ENCODE results near the gene RPA3. TPM values are rescaled to one million over a fixed set of nuclear protein-coding genes. Genes with fewer than 3 reads are reported as not detected.

RPA3 gene
- total and polyA plus RNA-seq, 2 of the 13 experiments (the other 11 are each of a cell fraction or from before 2014, with no cell fraction given): 38.3 to 154 TPM

GRCh38 chr7:7706101-7706511 lies 12.3 kb downstream of the RPA3 start (continued):
- TF ChIP-seq STAT6 (CRISPR knock-in tag; IDR thresholded peaks at IDR 0.05; ENCODE audit: borderline replicate concordance) (no peak), KDM1A (CRISPR knock-in tag; IDR thresholded peaks at IDR 0.05) (no peak), ZNF615 (CRISPR knock-in tag; IDR thresholded peaks at IDR 0.05; ENCODE audit: borderline replicate concordance) (no peak), SOX13 (IDR thresholded peaks at IDR 0.05) (no peak), SOX13 (CRISPR knock-in tag; conservative IDR thresholded peaks at IDR 0.05 in 1 of 2, IDR thresholded peaks at IDR 0.05 in 1 of 2) (no peak), ZNF773 (CRISPR knock-in tag; IDR thresholded peaks at IDR 0.05; ENCODE audit: borderline replicate concordance) (no peak), ZFP36 (IDR thresholded peaks at IDR 0.05; ENCODE audit: borderline replicate concordance, low read depth, low read length, partially characterized antibody) (no peak), SATB2 (CRISPR knock-in tag; IDR thresholded peaks at IDR 0.05) (no peak)
- TF ChIP-seq, protein P1, sequence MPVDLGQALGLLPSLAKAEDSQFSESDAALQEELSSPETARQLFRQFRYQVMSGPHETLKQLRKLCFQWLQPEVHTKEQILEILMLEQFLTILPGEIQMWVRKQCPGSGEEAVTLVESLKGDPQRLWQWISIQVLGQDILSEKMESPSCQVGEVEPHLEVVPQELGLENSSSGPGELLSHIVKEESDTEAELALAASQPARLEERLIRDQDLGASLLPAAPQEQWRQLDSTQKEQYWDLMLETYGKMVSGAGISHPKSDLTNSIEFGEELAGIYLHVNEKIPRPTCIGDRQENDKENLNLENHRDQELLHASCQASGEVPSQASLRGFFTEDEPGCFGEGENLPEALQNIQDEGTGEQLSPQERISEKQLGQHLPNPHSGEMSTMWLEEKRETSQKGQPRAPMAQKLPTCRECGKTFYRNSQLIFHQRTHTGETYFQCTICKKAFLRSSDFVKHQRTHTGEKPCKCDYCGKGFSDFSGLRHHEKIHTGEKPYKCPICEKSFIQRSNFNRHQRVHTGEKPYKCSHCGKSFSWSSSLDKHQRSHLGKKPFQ (CRISPR knock-in tag; IDR thresholded peaks at IDR 0.05; ENCODE audit: insufficient replicate concordance): no peak
- TF ChIP-seq, protein P2, sequence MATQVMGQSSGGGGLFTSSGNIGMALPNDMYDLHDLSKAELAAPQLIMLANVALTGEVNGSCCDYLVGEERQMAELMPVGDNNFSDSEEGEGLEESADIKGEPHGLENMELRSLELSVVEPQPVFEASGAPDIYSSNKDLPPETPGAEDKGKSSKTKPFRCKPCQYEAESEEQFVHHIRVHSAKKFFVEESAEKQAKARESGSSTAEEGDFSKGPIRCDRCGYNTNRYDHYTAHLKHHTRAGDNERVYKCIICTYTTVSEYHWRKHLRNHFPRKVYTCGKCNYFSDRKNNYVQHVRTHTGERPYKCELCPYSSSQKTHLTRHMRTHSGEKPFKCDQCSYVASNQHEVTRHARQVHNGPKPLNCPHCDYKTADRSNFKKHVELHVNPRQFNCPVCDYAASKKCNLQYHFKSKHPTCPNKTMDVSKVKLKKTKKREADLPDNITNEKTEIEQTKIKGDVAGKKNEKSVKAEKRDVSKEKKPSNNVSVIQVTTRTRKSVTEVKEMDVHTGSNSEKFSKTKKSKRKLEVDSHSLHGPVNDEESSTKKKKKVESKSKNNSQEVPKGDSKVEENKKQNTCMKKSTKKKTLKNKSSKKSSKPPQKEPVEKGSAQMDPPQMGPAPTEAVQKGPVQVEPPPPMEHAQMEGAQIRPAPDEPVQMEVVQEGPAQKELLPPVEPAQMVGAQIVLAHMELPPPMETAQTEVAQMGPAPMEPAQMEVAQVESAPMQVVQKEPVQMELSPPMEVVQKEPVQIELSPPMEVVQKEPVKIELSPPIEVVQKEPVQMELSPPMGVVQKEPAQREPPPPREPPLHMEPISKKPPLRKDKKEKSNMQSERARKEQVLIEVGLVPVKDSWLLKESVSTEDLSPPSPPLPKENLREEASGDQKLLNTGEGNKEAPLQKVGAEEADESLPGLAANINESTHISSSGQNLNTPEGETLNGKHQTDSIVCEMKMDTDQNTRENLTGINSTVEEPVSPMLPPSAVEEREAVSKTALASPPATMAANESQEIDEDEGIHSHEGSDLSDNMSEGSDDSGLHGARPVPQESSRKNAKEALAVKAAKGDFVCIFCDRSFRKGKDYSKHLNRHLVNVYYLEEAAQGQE (IDR thresholded peaks at IDR 0.05; ENCODE audit: borderline replicate concordance in 1 of 2, low read depth in 1 of 2, low read length in 2 of 2): no peak

Measured in HepG2 (cell line).